ENCODE results near the gene COX6A2.
"Not testable (repeated sequence)": the region's sequence is repeated elsewhere in the genome, so short reads cannot be mapped to it uniquely, and the experiment has no call there.

Gene COX6A2

DNA sequence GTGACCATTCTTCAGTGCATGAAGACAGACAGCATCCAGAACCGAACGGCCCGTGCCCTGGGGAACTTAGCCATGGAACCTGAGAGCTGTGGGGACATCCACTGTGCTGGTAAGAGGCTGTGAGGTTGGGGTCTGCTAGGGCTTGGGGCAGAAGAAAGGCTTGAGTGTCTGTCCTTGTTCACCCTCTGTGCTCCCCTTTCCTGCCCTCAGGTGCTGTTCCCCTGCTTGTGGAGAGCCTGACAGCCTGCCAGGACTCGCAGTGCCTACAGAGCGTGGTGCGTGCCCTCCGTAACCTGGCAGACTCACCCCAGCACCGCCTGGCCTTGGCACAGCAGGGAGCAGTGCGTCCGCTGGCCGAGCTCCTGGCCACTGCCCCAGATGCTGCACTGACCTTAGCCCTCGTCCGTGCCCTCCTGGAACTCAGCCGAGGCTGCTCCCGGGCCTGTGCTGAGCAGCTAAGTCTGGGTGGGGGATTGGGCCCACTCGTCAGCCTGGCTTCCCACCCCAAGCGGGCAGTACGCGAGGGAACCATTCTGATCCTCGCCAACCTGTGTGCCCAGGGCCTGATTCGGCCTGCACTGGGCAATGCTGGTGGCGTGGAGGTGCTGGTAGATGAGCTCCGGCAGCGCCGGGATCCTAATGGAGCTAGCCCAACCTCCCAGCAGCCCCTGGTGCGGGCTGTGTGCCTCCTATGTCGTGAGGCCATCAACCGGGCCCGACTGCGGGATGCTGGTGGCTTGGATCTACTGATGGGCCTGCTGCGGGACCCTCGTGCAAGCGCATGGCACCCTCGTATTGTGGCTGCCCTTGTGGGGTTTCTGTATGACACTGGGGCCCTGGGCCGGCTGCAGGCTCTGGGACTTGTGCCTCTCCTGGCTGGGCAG, 34.0 kb upstream of the COX6A2 start:
- DNase-seq (ENCODE audit: low read depth) = no peak

DNA sequence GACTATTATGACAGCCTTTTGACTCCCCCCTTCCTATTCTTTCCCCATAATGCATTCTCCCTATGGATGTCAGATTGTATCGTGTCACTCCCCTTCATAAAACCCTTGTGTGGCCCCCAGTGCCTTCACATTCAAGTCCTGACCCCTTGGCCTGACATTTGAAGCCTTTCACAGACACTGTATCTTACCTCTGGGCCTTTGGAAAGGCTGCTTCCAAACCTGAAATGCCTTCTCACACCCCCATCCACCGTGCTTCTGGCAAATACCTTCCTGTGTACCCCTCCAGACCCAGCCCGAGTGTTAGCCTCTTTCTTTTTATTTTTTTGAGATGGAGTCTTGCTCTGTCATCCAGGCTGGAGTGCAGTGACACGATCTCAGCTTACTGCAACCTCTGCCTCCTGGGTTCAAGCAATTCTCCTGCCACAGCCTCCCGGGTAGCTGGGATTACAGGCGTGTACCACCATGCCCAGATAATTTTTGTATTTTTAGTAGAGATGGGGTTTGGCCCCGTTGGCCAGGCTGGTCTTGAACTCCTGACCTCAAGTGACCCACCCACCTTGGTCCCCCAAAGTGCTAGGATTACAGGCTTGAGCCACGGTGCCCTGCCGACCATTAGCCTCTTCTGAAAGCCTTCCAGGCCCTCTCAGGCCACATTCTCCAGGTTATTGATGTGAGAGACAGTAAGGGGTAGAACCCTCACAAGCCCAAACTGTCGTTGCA, 33.2 kb upstream of the COX6A2 start:
- no peak for DNase-seq (ENCODE audit: low read depth)

DNA sequence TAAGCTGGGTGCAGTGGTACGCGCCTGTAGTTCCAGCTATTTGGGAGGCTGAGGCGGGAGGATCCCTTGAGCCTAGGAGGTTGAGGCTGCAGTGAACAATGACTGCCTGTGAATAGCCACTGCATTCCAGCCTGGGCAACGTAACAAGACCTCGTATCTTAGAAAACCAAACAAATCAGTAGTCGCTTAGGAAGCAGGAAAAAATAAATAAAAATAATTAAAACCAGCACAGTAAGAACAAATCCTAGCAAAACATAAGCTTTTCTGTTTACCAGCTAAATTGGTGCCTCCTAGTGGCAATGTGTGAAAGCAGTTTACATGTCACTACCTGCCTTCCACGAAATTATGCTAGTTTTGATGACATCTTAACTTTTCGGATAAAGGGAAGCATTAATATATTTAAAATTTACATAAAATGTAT, 32.4 kb upstream of the COX6A2 start:
- no peak for DNase-seq (ENCODE audit: low read depth)

DNA sequence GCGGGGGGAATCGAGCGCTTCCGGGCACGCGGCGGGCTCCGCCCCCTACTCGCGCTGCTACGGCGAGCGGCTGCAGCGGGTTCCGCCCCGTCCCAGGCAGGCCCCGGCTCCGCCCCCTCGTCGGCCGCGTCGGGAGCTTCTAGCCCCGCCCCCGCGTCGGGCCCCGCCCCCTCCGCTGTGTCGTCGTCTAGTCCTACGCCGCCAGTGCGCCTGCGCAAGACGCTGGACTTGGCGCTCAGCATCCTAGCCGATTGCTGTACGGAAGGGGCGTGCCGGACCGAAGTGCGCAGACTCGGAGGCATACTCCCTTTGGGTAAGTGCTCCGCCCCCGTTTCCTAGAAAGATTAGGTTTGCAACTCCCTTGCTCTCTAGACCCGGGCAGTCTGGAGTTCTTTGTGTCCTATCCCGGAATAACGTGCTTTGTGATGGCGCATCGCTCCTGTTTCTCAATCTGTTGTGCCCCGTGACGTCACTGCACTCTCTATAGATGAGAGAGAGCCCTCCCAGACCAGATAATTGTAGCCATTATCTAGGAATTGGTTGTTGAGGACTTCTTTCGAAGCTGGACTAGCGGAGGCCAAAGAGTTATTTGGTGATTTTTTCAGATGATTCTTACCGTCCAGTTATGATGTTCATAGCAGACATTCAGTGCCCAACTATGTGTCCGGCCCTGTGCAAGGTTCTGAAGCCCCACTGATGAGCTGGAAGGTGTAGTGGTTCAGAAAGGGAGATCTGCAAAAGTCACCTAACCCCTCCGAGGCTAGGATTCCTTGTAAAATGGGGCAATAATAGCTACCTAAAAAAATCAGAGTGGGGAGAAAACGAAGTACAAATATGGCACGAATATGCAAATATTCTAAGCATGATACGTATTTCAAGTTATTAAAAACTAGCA, 31.8 kb upstream of the COX6A2 start:
- DNase-seq (ENCODE audit: low read depth) = peak; percentile 100

DNA sequence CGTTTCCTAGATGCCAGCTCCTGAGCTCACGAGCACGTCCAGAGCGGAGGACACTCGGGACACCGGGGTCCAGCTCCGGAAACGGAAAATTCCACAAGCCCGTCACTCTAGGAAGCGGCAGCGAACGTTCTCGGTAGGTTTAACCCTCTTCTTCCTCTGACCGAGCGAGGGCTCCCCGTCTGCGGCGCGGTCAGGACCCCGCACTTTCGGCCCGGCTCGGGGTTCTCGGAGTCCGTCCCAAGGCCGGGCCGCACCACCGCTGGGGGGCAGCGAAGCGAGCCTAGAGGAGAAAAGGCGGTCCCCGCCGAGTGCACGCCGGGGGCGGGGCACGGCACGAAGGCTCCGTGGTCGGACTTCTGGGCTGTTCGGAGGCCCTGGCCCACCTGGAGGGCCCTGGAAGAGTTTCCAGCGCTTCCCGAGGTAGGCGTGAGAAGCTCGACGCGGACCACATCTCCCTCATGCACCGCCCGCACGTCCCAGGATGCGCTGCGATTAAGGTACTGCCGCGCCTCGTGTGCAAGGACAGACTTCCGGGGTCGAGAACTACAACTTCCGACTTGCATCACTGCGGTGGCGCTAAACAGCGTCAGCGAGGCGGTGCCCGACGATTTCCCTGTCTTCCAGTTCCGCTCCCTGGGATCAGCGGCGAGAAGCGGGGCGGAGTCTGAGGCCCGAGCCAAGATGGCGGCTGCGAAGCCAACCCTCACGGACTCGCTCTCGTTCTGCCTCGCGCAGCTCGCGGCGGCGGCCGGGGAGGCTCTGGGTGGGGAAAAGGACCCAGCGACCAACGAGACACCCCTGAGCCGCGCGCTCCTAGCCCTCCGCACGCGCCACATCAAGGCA, 30.9 kb upstream of the COX6A2 start, which contains the start of gene ARMC5:
ARMC5 (plus strand) TSS at position 658 of the 843 bp plus-strand sequence; CDS start at position 682, 24 bp downstream.
- DNase-seq (ENCODE audit: low read depth) = peak; percentile 87

DNA sequence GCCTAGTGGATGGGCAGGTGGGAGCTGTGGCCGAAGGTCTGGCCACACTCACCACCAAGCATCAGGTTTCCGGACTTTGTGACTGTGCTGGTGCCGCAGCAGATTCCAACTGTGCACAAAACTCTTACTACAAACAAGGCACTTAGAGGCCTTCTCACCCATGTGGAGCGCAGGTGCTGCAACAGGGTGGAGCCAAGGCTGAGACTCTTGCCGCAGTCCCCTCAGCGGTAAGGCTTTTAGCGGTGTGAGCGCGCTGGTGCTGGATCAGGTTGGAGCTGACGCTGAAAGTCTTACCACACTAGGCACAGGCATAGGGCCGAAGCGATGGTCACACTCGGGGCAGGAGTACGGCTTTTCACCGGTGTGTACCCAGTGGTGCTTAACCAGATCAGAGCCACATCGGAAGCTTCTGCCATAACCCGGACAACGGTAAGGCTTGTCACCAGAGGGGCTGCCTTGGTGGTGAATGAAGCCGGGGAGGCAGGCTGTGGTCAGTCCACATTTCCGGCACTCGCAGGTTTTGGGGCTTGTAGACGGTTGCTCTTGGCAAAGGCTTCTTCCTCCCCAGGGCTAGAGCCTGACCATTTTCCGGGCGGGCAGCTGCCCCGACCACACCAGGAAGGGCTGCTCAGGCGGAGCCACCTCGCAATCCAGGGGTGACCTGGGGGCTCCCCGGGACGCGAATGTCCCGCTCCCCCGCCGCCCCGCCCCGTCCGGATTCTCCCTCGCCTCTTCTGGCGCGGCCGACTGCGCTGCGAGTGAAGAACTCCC, 30.1 kb upstream of the COX6A2 start:
- no peak for DNase-seq (ENCODE audit: low read depth)

DNA sequence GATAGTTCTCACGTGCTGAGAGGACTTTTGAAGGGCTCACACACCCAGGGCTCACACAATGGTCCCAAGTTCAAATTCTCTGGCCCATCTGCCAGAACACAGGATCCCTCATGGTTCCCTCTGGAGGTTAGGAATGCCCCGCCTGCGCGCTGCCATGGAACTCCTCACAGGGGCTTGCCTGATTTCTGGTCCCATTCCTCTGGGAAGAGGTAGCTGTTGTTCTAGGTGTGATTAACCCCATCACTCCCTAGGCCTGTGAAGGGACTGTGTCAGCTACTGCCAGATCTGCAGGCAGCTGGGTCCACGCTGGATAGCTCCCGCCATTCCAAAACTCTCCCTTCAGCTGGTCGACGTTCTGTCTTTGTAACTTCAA, 28.8 kb upstream of the COX6A2 start:
- DNase-seq (ENCODE audit: low read depth) = no peak

DNA sequence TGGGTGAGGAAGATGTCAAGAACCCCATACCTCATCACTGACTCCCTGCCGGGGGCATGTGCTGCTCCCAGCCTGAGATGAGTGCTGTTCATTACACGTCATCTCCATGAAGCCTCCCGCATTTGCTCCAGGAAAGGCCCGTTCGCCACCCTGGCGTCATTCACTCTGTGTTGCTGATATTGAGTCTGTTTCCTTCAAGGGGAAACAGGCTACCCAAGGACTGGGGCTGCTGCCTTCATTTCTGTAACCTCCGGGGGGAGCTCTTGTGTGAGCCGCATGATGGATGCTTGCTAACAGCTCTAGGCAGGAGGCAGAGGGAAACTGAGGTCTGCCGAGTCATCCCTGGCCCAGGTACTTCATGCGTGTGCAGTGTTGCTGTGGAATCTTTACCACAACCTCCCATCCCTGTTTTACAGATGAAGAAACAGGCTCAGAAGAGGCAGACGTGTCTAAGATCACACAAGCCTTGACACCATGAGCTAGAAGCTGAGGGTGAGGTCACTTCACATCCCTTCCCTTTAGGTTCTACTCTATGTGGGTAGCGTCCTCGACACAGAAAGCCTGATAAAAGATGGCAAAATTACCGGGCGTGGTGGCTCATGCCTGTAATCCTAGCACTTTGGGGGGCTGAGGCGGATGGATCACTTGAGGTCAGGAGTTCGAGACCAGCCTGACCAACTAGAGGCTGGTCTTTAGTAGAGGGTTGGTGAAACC, 27.6 kb upstream of the COX6A2 start:
- DNase-seq (ENCODE audit: low read depth) = no peak

DNA sequence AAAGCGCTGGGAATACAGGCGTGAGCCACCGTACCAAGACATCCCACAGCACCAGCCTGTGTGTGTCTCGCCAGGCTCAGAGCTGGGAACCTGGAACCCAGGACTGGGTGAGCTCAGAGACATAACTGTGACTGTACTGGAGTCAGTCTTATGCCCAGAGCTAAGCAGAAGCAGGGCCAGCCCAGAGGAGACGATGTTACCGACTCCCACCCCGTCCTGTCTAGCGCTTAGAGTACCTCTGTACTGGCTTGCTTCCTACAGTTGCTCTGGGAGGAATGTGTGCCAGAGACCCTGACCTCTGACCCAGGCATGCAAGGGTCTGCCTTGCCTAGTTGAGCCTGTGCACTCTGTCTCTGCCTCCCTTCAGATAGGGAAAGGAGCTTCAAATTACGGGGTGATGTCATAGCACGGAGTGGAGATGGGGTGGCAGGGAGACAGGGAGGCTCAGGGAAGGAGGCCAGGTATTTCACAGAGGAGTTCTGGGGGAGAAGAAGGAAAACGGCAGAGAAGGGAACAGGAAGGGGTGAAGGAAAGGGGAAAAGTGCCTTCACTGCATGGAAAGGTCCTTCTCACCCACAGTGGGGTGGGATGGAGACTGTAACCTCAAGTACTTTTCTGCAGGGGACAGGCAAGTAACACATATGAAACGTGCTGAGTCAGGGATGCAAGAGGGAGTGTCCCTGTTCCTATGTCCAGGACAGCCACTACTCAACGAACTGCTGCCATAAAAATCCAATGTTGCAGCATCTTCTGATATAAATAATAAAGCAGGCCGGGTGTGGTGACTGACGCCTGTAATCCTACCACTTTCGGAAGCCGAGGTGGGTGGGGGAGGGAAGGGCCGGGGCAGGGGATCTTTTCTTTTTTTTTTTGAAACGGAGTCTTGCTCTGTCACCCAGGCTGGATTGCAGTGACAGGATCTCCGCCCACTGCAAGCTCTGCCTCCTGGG, 25.4 kb upstream of the COX6A2 start:
- DNase-seq (ENCODE audit: low read depth) = no peak

DNA sequence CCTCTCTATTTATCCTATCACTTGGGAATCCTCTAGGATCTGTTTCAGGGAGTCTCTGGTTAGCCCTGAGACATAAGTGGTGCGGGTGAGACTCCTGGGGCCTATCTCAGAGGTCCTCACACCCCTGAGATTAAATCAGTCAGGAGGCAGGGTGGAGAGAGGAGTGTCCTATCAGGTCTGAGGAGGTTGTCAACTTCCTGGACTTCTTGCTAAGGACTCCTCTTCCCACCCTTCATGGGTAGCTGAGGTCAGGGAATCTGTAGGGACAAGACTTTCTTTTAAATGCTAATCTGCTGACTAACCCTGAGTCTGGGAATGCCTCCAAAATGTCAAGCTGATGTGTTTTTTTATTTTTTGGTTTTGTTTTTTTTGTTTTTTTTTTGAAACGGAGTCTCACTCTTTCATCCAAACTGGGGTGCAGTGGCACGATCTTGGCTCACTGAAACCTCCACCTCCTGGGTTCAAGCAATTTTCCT, 24.5 kb upstream of the COX6A2 start:
- no peak for DNase-seq (ENCODE audit: low read depth)

DNA sequence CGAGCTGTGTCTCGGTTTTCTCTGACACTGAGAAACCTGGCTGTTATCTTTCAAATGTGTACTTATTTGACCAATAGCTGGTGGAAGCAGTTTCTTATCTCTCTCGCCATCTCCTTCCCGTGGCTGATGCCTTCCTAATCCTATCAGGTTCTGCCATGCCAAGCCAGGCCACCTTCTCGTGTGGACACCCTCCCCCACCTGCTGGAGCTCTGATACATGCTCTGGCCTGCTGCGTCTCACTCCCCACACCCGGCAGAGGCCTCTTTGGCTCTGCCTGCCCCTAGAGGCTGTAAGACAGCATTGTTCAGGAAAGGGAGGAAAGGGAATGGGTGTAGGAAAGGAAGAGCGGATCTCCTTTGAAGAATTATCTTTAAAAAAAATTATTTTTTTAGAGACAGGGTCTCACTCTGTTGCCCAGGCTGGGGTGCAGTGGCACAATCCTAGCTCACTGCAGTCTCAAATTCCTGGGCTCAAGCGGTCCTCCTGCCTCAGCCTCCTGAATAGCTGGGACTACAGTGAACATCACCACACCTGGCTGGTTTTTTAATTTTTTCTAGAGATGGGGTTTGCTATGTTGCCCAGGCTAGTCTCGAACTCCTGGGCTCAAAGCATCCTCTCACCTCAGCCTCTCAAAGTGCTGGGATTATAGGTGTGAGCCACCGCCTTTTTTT, 23.7 kb upstream of the COX6A2 start:
- DNase-seq (ENCODE audit: low read depth) = no peak

DNA sequence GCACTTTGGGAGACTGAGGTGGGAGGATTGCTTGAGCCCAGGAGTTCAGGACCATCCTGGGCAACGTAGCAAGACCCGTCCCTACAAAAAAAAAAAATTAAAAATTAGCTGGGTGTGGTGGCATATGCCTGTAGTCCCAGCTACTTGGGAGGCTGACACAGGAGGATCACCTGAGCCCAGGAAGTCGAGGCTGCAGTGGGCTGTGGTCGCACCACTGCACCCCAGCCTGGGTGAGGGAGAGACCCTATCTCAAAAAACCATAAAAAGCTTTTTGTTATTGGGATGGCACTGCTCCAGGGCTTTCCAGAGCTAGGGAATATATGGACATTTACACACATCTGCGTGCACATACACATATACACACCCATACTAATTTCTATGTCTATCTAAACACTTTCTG, 23.0 kb upstream of the COX6A2 start:
- no peak for DNase-seq (ENCODE audit: low read depth)

DNA sequence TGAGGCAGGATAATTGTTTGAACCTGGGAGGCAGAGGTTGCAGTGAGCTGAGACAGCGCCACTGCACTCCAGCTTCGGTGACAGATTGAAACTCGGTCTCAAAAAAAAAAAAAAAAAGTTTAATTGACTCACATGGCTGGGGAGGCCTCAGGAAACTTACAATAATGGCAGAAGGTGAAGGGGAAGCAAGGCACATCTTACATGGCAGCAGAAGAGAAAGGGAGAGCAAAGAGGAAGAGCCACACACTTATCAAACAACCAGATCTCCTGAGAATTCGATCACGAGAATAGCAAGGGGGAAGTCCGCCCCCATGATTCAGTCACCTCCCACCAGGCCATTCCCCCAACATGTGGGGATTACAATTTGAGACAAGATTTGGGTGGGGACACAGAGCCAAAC, 17.8 kb upstream of the COX6A2 start:
- not testable (repeated sequence) for DNase-seq (ENCODE audit: low read depth)

DNA sequence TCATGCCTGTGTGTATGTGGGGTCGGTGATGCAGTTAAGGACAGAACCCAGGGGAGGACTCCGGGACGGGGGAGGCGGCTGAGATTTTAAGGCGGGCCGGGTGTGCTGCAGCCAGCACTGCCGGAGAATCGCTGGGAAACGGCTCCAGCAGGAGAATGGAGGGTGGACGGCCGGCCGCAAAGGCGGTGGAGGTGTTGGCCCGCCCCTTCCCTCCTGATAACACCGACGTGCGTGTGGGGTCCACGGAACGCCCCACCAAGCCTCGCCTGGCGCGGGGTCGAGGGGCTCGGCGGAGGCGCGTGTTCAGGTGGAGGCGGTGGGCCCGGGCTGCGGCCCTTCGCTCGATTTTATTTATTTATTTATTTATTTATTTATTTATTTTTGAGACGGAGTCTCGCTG, 13.8 kb upstream of the COX6A2 start:
- DNase-seq (ENCODE audit: low read depth) = no peak

DNA sequence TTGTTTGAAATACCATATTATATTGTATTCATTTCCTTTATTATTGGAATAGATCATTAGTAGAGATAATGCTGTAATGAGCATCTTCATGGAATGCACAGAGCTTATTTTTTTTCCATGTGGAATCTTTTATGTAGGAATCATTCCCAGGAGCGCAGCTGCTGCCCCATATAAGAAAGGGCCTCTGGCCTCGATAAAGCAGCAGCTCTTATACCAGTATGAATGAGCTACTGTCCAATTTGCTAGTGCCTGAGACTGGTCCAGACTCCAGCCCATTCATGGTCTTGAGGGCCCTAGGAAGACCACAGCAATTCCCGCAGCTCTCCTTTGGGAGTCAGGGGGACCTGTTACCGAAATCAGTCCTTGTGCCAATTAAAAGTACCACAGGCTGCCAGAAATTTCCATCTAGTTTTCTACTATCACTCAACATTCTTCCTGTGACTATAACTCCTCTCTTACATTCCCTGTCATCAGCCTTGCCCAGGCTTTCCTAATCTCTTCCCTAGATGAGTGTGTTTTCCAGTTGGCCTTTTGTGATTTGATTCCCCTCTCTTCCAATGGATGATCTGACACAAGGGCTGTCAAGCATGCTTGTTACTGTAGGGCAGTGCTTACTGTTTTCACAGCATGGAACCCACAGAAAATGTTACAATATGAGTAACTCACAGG, 12.5 kb upstream of the COX6A2 start:
- DNase-seq (ENCODE audit: low read depth) = no peak

DNA sequence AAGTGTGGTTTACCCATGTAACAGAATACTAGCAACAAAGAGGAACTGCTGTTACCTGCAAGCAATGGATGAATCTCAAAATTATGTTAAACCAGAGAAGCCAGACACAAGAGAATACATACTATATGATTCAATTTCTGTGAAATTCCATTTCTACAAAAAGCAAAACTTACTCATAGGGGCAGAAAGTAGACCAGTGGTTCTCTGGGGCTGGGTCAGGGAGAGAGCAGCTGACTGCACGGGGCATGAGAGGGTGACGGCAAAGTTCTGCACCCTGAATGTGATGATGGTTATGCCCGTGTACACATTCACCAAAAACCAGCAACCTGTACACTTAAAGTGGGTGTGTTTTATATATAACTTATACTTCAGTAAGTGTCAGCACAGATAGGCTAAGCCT, 11.4 kb upstream of the COX6A2 start:
- no peak for DNase-seq (ENCODE audit: low read depth)

DNA sequence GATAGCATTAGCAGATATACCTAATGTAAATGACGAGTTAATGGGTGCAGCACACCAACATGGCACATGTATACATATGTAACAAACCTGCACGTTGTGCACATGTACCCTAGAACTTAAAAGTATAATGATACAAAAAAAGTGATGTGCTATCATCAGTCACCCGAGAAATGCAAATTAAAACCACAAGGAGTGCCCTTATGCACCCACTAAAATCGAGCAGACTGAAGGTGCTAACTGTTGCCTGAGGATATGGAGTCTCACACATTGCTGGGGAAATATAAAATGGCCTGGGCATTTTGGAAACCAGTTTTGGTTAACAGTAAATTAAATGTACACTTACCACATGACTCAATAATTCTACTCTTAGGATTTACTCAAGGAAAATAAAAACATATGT, 10.9 kb upstream of the COX6A2 start:
- DNase-seq (ENCODE audit: low read depth) = not testable (repeated sequence)
